ENCODE results near the gene SLC1A4. TPM values are rescaled to one million over a fixed set of nuclear protein-coding genes. Genes with fewer than 3 reads are reported as not detected.
A peak's percentile ranks its signal among the peaks of the same experiment; 100 is the strongest.

The SLC1A4 gene
- total and polyA plus RNA-seq, 4 experiments from 2014 or later, result 1.6 to 10.3 (median 5.1) TPM

GRCh38 chr2:64987001-64987955 lies 1.9 kb upstream of the SLC1A4 start:
- Mint-ChIP-seq H3K27ac (peak overlapping the region in 6 of 7 donors; percentile 0 to 75 (median 37)), H3K9me3 (no peaks in the 10 kb centered on the region), H3K36me3 (peaks cover 0 to 1% of the 10 kb centered on the region in 2 donors), H3K27me3 (no peaks in the 10 kb centered on the region), H3K4me1 (peaks cover 16 to 36% (median 28%) of the 10 kb centered on the region in 4 donors), H3K4me3 (peak overlapping the region; percentile 42 to 90 (median 69))
- H3K27me3 ChIP-seq (ENCODE audit: insufficient read depth, low read length), result no peaks in the 10 kb centered on the region
- CTCF ChIA-PET (ENCODE audit: partially characterized antibody), result interaction anchor here (0.7 to 1.8 kb wide), 3 partner anchors 8 to 68 kb away, joined by 4 to 9 read pairs (median 5); no protein-coding TSS in a partner anchor
- peaks cover 26% of the 10 kb centered on the region for H3K4me1 ChIP-seq (ENCODE audit: insufficient read depth, low read length)
- POLR2A ChIA-PET (ENCODE audit: partially characterized antibody), result interaction anchor here (0.7 to 4.3 kb wide), 6 partner anchors 41 to 240 kb away, joined by 3 to 19 read pairs (median 8); partner anchors contain the start of genes ACTR2, CEP68 and RAB1A
- no peak overlapping the region for H3K4me3 ChIP-seq (ENCODE audit: low read length in 2 of 2)
- H3K36me3 ChIP-seq (ENCODE audit: insufficient read depth, low read length), result no peaks in the 10 kb centered on the region
- intact Hi-C loops (cut with micrococcal nuclease), result loop anchor here (5.0 kb wide), 1 partner anchor 70 kb away; no protein-coding TSS in a partner anchor
- no peak overlapping the region for H3K27ac ChIP-seq (ENCODE audit: low read depth, low read length)
- no peaks in the 10 kb centered on the region for H3K9me3 ChIP-seq (ENCODE audit: control insufficient read depth in 1 of 2, low read length in 2 of 2)
- no peak for DNase-seq

GRCh38 chr2:64987956-64988419 lies 1.2 kb upstream of the SLC1A4 start:
- Histone ChIP-seq H3K36me3 (ENCODE audit: insufficient read depth, low read length) (no peaks in the 10 kb centered on the region), H3K27me3 (ENCODE audit: insufficient read depth, low read length) (no peaks in the 10 kb centered on the region), H3K4me1 (ENCODE audit: insufficient read depth, low read length) (peaks cover 32% of the 10 kb centered on the region), H3K4me3 (ENCODE audit: low read length in 2 of 2) (peak overlapping the region; percentile 52 to 56), H3K9me3 (ENCODE audit: control insufficient read depth in 1 of 2, low read length in 2 of 2) (no peaks in the 10 kb centered on the region), H3K27ac (ENCODE audit: low read depth, low read length) (no peak overlapping the region)
- POLR2A ChIA-PET (ENCODE audit: partially characterized antibody), result interaction anchor here (0.7 to 4.3 kb wide), 9 partner anchors 12 to 239 kb away, joined by 3 to 19 read pairs (median 4); partner anchors contain the start of genes ACTR2, CEP68 and RAB1A
- Mint-ChIP-seq H3K36me3 (peaks cover 0 to 1% of the 10 kb centered on the region in 2 donors), H3K4me1 (peaks cover 16 to 43% (median 30%) of the 10 kb centered on the region in 4 donors), H3K4me3 (peak overlapping the region; percentile 84 to 91 (median 90)), H3K9me3 (no peaks in the 10 kb centered on the region), H3K27me3 (no peaks in the 10 kb centered on the region), H3K27ac (peak overlapping the region; percentile 38 to 93 (median 71))
- CTCF ChIA-PET (ENCODE audit: partially characterized antibody), result interaction anchor here (0.7 to 2.0 kb wide), 5 partner anchors 9 to 70 kb away, joined by 3 to 9 read pairs (median 5); no protein-coding TSS in a partner anchor
- intact Hi-C loops (cut with micrococcal nuclease), result loop anchor here (1.0 to 5.0 kb wide), 3 partner anchors 9 to 71 kb away; no protein-coding TSS in a partner anchor
- DNase-seq, result peak in 1 of 5 donors; percentile 66

- no peaks in the 10 kb centered on the region for H3K27me3 ChIP-seq (ENCODE audit: insufficient read depth, low read length)
- Mint-ChIP-seq H3K27me3 (no peaks in the 10 kb centered on the region), H3K9me3 (no peaks in the 10 kb centered on the region), H3K27ac (peak overlapping the region; percentile 38 to 93 (median 71)), H3K36me3 (peaks cover 0 to 1% of the 10 kb centered on the region in 2 donors), H3K4me3 (peak overlapping the region; percentile 84 to 91 (median 89)), H3K4me1 (peaks cover 16 to 44% (median 33%) of the 10 kb centered on the region in 4 donors)
- H3K4me3 ChIP-seq (ENCODE audit: low read length in 2 of 2), result peak overlapping the region; percentile 52 to 56
- peak overlapping the region; percentile 48 for H3K27ac ChIP-seq (ENCODE audit: low read depth, low read length)
- ChIA-PET POLR2A (ENCODE audit: partially characterized antibody) (interaction anchor here (0.7 to 4.3 kb wide), 12 partner anchors 9 to 1146 kb away, joined by 3 to 19 read pairs (median 4); partner anchors contain the start of genes ACTR2, CEP68, RAB1A and UGP2), CTCF (ENCODE audit: partially characterized antibody) (interaction anchor here (0.7 to 2.0 kb wide), 6 partner anchors 9 to 71 kb away, joined by 3 to 9 read pairs (median 4); no protein-coding TSS in a partner anchor)
- peak in 4 of 5 donors; percentile 53 to 76 (median 60) for DNase-seq
- no peaks in the 10 kb centered on the region for H3K36me3 ChIP-seq (ENCODE audit: insufficient read depth, low read length)
- H3K4me1 ChIP-seq (ENCODE audit: insufficient read depth, low read length), result peaks cover 32% of the 10 kb centered on the region
- H3K9me3 ChIP-seq (ENCODE audit: control insufficient read depth in 1 of 2, low read length in 2 of 2), result no peaks in the 10 kb centered on the region
- intact Hi-C loops (cut with micrococcal nuclease), result loop anchor here (1.0 to 5.0 kb wide), 7 partner anchors 9 to 239 kb away; partner anchors contain the start of genes ACTR2, CEP68 and RAB1A
Measured at GRCh38 chr2:64988420-64989125, 626 bp upstream of the SLC1A4 start.

- no peaks in the 10 kb centered on the region for H3K9me3 ChIP-seq (ENCODE audit: control insufficient read depth in 1 of 2, low read length in 2 of 2)
- peak overlapping the region; percentile 74 to 77 for H3K4me3 ChIP-seq (ENCODE audit: low read length in 2 of 2)
- Mint-ChIP-seq H3K36me3 (peaks cover 0 to 1% of the 10 kb centered on the region in 2 donors), H3K27me3 (no peaks in the 10 kb centered on the region), H3K9me3 (no peaks in the 10 kb centered on the region), H3K4me3 (peak overlapping the region; percentile 83 to 91 (median 86)), H3K27ac (peak overlapping the region in 6 of 7 donors; percentile 13 to 88 (median 63)), H3K4me1 (peaks cover 18 to 44% (median 34%) of the 10 kb centered on the region in 4 donors)
- intact Hi-C loops (cut with micrococcal nuclease), result loop anchor here (1.0 to 5.0 kb wide), 6 partner anchors 43 to 237 kb away; partner anchors contain the start of genes ACTR2, CEP68 and RAB1A
- no peaks in the 10 kb centered on the region for H3K36me3 ChIP-seq (ENCODE audit: insufficient read depth, low read length)
- H3K27me3 ChIP-seq (ENCODE audit: insufficient read depth, low read length), result no peaks in the 10 kb centered on the region
- peak in 1 of 5 donors; percentile 2 for DNase-seq
- no peak overlapping the region for H3K27ac ChIP-seq (ENCODE audit: low read depth, low read length)
- POLR2A ChIA-PET (ENCODE audit: partially characterized antibody), result interaction anchor here (0.9 to 4.3 kb wide), 8 partner anchors 10 to 140 kb away, joined by 3 to 19 read pairs (median 5); partner anchors contain the start of genes CEP68 and RAB1A
- H3K4me1 ChIP-seq (ENCODE audit: insufficient read depth, low read length), result peaks cover 32% of the 10 kb centered on the region
- CTCF ChIA-PET (ENCODE audit: partially characterized antibody), result interaction anchor here (1.2 to 1.3 kb wide), 2 partner anchors 66 to 72 kb away, joined by 5 to 7 read pairs; partner anchors contain the start of gene CEP68
Measured at GRCh38 chr2:64989982-64990614, 899 bp downstream of the SLC1A4 start.

- Mint-ChIP-seq H3K4me1 (peaks cover 18 to 44% (median 34%) of the 10 kb centered on the region in 4 donors), H3K36me3 (peaks cover 0 to 1% of the 10 kb centered on the region in 2 donors), H3K4me3 (peak overlapping the region; percentile 83 to 91 (median 86)), H3K27ac (peak overlapping the region in 1 of 7 donors; percentile 9), H3K27me3 (no peaks in the 10 kb centered on the region), H3K9me3 (no peaks in the 10 kb centered on the region)
- POLR2A ChIA-PET (ENCODE audit: partially characterized antibody), result interaction anchor here (3.0 kb wide), 1 partner anchor 66 kb away, joined by 18 read pairs; the partner anchor contains the start of gene CEP68
- intact Hi-C loops (cut with micrococcal nuclease), result no loop called here
- no peak for DNase-seq
- CTCF ChIA-PET (ENCODE audit: partially characterized antibody), result interaction anchor here (1.2 to 1.3 kb wide), 2 partner anchors 65 to 73 kb away, joined by 5 to 7 read pairs; partner anchors contain the start of gene CEP68
- Histone ChIP-seq H3K4me3 (ENCODE audit: low read length in 2 of 2) (peak overlapping the region in 1 of 2 donors; percentile 74), H3K9me3 (ENCODE audit: control insufficient read depth in 1 of 2, low read length in 2 of 2) (no peaks in the 10 kb centered on the region), H3K27ac (ENCODE audit: low read depth, low read length) (no peak overlapping the region), H3K27me3 (ENCODE audit: insufficient read depth, low read length) (no peaks in the 10 kb centered on the region), H3K36me3 (ENCODE audit: insufficient read depth, low read length) (no peaks in the 10 kb centered on the region), H3K4me1 (ENCODE audit: insufficient read depth, low read length) (peaks cover 32% of the 10 kb centered on the region)
Measured at GRCh38 chr2:64990876-64991275, 1.7 kb downstream of the SLC1A4 start.

- no peak for DNase-seq
- no peaks in the 10 kb centered on the region for H3K36me3 ChIP-seq (ENCODE audit: insufficient read depth, low read length)
- no peak overlapping the region for H3K4me3 ChIP-seq (ENCODE audit: low read length in 2 of 2)
- Mint-ChIP-seq H3K36me3 (peaks cover 0 to 1% of the 10 kb centered on the region in 2 donors), H3K9me3 (no peaks in the 10 kb centered on the region), H3K27me3 (no peaks in the 10 kb centered on the region), H3K27ac (no peak overlapping the region), H3K4me1 (peaks cover 12 to 39% (median 29%) of the 10 kb centered on the region in 4 donors), H3K4me3 (no peak overlapping the region)
- no peaks in the 10 kb centered on the region for H3K9me3 ChIP-seq (ENCODE audit: control insufficient read depth in 1 of 2, low read length in 2 of 2)
- intact Hi-C loops (cut with micrococcal nuclease), result no loop called here
- ChIA-PET CTCF (ENCODE audit: partially characterized antibody) (interaction anchor here (1.1 kb wide), 1 partner anchor 16 kb away, joined by 3 read pairs; no protein-coding TSS in a partner anchor), POLR2A (ENCODE audit: partially characterized antibody) (interaction anchor here (0.5 to 3.0 kb wide), 2 partner anchors 64 to 346 kb away, joined by 3 to 18 read pairs; partner anchors contain the start of gene CEP68)
- no peak overlapping the region for H3K27ac ChIP-seq (ENCODE audit: low read depth, low read length)
- peaks cover 32% of the 10 kb centered on the region for H3K4me1 ChIP-seq (ENCODE audit: insufficient read depth, low read length)
- no peaks in the 10 kb centered on the region for H3K27me3 ChIP-seq (ENCODE audit: insufficient read depth, low read length)
Measured at GRCh38 chr2:64992218-64992617, 3.0 kb downstream of the SLC1A4 start.

Measured in CD4-positive, alpha-beta memory T cell (primary cell).